SKM-1 treated with dmso at 0.1 percent for 144 hours (cell line): ENCODE results near the gene ARAP3.
"Not testable (repeated sequence)": the region's sequence is repeated elsewhere in the genome, so short reads cannot be mapped to it uniquely, and the experiment has no call there.

Experiments used
- DNase-seq: peaks from one replicate; lab custom pipeline; 2025; ENCODE audit not compliant: unreplicated experiment; lab: John Stamatoyannopoulos, UW

ARAP3 gene, protein sequence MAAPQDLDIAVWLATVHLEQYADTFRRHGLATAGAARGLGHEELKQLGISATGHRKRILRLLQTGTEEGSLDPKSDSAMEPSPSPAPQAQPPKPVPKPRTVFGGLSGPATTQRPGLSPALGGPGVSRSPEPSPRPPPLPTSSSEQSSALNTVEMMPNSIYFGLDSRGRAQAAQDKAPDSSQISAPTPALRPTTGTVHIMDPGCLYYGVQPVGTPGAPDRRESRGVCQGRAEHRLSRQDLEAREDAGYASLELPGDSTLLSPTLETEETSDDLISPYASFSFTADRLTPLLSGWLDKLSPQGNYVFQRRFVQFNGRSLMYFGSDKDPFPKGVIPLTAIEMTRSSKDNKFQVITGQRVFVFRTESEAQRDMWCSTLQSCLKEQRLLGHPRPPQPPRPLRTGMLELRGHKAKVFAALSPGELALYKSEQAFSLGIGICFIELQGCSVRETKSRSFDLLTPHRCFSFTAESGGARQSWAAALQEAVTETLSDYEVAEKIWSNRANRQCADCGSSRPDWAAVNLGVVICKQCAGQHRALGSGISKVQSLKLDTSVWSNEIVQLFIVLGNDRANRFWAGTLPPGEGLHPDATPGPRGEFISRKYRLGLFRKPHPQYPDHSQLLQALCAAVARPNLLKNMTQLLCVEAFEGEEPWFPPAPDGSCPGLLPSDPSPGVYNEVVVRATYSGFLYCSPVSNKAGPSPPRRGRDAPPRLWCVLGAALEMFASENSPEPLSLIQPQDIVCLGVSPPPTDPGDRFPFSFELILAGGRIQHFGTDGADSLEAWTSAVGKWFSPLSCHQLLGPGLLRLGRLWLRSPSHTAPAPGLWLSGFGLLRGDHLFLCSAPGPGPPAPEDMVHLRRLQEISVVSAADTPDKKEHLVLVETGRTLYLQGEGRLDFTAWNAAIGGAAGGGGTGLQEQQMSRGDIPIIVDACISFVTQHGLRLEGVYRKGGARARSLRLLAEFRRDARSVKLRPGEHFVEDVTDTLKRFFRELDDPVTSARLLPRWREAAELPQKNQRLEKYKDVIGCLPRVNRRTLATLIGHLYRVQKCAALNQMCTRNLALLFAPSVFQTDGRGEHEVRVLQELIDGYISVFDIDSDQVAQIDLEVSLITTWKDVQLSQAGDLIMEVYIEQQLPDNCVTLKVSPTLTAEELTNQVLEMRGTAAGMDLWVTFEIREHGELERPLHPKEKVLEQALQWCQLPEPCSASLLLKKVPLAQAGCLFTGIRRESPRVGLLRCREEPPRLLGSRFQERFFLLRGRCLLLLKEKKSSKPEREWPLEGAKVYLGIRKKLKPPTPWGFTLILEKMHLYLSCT (N-terminal part only)

DNA sequence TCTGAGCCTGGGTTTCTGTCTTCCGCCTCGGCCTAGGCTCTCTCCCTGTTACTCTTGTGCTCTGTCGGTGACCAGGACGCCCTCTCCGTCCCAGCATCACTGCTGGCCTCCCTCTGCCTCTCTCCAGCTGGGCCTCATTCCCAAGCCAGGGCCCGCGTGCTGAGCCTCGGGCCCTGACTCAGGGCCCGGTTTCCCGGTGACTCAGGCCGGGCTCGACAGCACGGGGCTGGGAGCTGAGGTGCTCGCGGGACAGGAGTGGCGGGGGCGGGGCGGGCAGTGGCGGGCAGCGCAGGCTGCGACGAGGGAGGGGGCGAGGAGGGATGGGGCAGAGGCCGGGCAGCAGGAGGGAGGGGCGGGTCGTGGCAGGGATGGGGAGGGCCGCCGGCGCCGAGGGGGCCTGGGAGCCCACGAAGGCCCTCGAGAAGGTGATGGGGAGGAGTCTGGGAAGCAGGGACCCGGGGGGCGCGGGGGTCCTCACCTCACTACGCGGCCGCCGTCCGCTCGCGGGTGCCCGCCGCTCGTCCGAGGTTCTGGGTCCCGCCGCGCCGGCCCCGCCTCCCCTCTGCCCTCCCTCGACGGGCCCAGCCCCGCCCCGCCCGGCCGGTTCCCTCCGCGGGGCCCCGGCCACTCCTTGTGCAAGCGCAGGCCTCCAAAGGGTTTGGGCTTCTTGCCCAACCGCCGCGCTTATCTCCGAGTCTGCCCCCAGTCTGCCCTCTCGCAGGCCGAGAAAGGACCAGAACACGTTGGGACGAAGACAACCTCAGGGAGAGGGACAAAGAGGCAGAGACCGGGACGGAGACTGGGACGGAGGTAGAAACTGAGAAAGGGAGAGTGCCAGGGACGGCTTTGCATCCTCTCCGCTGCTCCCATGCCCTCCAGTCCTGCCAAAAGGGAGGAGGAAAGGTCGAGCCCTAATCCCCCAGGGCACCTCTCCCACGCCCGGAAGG is at the start of gene ARAP3:
Gene ARAP3, minus strand, starts transcription at position 536 of the 947 bp plus-strand sequence. CDS start 1,744 bp downstream, outside the sequence.
- peak; percentile 91 for DNase-seq

DNA sequence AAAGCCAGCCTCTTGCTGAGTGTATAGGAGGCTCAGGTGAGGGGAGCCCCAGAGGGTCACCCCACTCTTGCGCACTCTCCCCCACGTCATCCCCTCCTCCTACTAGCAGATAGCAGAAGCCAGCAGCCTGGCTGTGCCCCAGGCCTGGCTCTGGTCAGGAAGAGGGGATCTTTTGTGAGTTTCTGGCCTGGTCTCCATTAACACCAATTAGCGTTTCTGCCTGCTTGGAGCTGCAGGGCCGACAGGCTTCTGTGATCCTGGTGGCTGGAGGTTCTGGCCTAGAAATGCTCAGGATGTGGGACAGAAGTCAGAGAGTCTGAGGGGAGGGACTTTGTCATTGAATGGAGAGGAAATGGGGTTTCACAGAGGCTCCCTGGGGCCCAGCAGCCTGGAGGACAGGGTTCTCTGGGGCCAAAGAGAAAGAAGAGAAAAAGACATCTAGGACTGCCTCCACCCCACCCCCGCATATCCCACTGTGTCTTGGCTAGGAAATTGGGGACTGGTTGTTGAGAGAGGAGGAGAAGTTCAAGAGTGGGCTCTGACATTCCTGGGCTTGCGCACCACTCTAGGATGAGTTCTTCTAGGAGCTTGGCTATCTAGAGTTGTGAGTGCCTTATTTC is 47.5 kb upstream of the ARAP3 start:
- DNase-seq = no peak

DNA sequence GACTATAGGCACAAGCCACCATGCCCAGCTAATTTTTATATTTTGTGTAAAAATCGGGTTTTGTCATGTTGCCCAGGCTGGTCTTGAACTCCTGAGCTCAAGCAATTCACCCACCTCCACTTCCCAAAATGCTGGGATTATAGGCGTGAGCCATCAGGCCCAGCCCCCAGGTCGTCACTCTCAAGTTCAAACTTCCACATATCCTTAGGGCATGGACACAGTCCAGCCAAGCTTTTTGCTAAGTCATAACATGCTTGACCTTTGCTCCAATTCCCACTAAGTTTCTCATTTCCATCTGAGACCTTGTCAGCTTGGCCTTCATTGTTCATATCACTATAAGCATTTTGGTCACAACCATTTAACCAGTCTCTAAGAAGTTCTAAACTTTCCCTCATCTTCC is 43.9 kb upstream of the ARAP3 start:
- no peak for DNase-seq

DNA sequence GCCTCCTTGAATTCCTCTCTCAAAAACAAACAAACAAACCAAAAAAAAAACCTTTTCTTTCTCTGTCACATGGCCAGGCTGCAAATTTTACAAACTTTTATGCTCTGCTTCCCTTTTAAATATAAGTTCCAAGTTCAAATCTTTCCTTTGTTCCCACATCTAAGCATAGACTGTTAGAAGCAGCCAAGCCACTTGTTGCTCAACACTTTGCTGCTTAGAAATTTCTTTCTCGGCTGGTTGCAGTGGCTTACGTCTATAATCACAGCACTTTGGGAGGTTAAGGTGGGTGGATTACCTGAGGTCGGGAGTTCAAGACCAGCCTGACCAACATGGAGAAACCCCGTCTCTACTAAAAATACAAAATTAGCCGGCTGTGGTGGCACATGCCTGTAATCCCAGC is 43.1 kb upstream of the ARAP3 start:
- DNase-seq = not testable (repeated sequence)

DNA sequence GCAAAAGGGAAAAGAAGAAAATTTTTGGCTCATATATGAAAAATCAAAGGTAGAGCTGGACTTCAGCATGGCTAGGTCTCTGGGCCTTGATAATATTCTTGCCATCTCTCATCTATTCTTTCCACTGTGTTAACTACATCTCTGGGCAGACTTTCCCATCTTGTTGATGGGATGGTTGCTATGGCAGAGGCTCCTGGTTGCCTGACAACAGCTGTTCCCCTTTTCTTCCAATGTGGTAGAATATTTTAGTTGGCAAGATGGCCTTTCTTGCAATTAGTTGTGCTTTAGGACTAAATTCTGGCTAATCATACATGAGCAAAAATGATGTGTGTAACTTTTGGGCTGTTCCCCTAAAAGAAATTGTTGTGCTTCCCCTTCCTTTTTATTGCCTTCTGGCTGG is 40.2 kb upstream of the ARAP3 start:
- no peak for DNase-seq

DNA sequence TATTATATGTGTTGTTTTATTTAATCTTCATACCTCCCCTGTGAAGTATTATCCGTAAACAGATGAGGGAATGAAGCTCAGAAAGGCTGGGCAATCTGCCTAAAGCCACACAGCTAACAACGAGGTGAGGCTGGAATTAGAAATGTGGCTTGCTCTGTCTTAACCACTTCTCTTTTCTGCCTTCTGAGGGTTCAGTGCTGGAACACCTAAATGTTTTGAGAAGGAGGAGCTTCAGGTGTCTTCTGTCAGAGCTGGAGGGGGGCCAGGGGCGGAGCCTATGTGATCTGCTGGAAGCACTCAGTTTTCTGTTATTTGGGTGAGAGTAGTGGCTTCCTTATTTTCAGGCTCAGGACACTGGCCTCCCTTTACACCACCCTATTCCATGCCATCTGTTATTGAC is 35.0 kb upstream of the ARAP3 start:
- DNase-seq = no peak

DNA sequence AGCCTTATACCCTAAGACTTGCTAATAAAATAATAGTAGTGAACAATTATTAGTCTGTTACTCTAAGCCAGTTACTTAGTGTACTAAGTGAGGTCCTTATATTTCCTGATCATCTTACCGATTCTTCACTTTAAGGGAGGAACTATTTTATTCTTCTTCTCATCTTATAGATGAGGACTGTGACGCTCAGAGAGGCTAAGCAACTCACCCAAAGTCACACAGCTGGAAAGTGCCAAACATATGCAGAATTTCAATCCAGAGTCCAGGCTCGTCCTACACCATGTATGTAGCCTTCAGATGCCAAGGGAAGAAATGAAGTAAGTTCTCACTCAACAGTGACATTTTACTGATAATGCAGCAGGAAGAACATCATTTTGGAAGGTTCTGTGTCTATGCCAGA is 34.4 kb upstream of the ARAP3 start:
- DNase-seq = no peak

DNA sequence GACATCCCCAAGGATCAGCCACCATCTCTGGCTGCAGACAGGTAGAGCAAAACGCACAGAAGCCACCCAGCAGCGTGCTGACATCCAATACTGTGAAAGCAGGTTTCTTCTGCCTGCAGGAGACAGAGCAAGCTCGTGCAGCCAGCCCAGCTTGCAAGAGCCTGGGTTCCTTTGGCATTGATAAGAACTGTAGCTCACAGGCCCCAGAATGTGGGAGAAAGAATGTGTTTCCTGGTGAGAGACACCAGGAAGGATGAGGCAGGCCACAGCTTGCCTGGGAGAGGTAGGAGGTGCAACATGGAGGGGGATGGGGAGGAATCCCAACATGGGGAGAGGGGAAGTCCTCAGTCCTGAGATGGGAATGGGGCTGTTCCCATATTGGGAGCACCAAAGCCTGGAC is 34.0 kb upstream of the ARAP3 start:
- no peak for DNase-seq

DNA sequence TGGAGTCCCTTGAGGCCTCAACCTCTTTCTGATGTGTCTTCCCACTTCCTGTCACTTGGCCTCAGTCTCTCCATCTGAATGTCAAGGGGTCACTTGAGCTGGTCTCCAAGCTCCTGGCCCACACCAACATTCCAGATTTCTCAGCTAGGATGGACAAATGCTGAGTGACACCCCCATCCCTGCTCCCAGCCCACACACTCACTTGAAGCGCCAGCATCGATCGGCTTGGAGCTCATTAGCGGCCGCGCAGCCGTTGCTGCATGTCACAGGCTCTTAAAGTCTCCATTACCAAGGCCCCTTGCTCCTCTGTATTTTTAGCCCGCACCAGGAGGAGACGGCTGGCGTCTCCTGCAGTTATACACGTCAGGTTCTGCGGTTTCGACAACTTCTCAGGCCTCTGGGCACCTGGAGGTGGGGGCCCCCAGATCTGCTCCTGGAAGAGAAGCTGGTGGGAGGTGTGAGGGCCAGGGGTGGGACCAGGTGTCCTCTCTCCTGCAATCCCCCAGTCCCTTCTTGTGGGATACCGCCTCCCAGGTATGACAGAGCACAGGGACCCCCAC is 33.4 kb upstream of the ARAP3 start:
- no peak for DNase-seq

DNA sequence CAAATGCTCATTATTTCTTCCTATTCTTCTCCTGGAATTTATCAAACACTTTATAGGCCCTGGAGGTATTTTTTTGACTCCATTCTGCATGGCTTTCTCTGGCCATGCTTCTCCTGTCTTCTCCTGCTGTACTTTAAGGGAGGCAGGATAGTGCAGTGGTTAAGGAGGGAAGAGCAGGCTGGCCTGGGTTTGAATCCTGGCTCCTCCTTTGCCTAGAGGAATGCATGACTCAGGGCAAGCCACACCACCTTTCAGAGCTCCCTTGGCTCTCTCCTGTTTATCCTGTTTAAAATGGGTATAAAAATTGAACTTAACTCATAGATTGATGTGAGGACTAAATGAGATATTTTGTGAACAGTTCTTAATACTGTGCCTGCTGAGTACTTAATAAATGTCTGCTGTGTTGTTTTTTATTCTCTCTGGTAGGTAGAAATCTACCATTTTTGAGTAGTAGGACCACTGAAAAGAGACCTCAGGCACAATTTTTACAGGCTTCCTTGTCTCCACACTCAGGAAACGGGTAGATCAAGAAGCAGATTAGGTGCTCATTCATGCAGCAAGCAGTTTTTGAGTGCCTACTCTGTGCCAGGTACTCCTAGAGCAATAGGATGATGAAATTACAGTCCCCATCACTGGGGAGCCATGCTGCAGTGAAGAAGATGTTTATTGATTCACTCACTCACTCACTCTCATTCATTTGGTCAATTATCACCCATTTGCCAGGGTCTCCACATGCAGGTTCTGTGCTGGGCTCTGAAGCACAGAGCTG is 32.7 kb upstream of the ARAP3 start:
- no peak for DNase-seq

DNA sequence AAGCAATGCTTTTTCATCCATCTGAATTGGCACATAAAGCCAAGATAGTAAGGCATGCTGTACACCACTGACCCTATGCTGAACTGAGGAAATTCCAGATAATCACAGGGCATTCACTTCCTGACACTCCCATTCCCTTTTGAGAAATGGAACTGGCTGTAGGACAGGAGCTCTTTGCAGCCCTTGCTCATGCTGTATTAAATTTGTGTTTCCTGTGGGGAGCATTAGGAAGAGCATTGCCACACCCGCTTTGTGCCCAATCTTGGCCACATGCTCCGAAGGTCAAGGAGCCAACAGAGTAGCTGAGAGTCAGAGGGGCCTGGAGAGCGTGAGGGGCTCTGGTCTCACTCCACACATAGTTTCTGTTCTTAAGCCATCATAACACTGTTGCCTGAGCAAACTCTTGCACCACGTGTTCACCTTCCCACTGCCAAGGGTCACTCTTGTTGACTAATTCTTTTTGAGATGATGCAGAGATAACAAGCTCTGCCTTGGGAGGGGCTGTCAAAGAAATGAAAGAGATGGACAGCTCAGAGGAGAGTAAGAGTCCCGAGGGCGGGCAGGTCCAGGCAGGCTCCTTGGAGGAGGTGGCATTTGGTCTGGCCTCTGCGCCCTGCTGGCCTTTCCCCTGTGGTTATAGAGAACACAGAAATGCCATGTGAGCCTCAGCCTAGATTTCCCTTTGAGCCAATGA is 31.7 kb upstream of the ARAP3 start:
- no peak for DNase-seq

DNA sequence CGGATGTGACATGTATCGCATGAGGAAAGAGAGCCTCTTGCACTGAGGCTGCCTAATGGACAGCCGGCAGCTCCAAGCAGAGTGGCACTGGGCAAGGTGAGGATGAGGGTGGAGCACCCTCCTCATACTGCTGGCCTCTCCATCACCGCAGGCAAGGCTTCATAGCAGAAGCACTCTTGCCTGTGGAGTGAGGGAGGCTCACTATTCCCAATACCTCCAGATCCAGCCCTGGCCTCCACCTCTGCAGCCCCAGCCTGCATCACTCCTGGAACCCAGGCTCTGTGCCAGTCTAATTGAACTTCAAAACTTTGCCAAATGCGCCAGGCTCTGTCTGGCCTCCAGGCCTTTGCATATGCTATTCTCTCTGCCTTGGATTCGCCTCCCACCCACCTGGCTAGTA is 29.7 kb upstream of the ARAP3 start:
- no peak for DNase-seq

DNA sequence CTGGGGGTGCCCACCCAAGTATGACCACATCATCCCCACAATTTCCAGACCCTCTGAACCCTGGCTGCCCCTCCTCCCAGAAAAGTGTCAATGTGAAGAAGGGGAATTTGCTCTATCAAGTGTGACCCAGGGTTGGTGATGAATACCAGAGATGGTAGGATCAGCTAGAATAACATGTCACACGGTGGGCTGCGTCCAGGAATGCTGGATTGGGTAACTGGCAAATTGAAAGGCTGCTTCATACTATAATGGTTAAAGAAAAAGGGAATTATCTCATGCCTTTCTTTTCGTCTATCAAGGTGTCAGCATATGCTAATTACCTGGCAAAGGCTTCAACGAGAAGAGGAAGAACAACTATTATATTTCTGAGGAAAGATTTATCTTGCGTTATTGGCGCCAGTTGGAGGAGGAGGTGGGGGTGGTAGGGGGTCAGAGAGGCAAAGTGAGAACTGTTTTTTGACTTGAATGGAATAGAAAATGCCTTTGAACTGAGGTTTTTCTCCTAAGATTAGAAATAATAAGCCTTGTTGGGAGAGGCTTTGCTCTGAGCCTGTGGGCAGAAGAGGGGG is 27.8 kb upstream of the ARAP3 start:
- DNase-seq = no peak

DNA sequence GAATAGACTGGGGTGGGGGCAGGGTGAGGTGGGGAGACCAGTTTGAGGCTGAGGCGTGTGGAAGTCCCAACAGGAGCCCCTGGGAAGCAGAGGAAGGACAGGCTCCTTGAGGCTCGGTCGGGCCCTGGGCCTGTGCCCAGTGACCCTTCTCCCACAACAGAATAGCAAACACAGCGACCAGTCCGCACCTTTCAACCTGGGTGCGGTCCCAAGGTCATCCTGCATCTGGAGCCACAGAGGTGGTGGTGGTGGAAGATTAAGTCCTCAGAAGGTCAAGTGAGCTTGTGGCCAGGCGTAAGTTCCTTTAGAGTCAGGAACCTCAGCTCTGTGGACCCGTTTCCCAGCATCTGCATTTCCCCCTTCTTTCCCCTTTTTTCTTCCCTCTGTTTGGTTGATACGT is 26.0 kb upstream of the ARAP3 start:
- no peak for DNase-seq

DNA sequence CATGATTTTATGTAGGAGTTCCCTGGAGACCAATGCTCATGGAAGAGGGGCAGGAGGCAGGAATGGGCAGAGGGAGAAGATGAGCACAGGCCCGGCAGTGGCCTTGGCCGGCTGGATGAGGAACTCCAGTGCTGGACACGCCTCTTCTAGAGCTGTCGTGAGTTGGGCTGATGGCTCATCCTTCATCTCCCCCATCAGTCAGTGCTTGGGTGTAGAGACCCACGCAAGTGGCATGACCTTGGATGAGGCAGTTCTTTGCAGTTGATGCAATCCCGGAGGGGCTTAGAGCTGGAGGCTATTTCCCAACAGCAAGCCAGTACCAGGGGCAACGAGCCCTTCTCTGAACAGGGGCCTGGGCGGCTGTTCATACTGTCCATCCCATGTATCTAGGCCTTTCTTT is 25.5 kb upstream of the ARAP3 start:
- no peak for DNase-seq

DNA sequence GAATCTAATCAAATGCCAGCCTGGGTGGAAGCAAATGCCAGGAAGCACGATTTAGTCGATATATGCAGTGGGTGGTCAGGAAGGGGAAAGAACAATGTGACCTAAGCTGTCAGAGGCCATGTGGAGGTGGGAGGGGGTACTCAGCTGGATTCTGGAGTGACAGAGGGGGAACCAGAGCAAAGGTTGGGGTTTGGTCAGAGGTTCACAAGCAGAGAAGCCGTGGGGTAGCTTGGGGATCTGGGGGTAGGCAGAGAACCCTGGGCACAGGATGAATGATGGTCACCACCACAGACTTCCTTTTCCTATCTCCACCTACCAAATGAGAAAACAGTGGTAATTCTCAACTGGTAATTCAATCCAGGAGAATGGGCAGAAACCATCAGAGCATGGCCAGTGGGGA is 24.1 kb upstream of the ARAP3 start:
- no peak for DNase-seq

DNA sequence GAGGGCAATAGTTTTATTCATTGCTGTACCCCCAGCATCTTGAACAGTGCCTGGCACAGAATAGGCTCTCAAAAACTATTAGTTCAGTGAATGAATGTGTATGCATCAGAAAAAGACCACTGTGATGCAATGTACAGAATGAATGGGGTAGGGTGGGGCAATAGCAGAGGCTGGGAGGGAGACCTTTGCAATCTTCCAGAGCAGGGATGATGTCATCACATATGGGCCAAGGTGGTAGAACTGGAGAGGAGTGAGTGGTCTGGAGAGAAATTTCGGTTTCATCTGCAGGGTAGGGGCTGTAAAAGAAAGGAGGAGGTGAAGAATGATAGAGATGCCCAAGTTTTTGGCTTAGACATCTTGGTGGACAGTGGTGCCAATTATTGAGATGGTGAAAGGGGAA is 23.4 kb upstream of the ARAP3 start:
- no peak for DNase-seq

DNA sequence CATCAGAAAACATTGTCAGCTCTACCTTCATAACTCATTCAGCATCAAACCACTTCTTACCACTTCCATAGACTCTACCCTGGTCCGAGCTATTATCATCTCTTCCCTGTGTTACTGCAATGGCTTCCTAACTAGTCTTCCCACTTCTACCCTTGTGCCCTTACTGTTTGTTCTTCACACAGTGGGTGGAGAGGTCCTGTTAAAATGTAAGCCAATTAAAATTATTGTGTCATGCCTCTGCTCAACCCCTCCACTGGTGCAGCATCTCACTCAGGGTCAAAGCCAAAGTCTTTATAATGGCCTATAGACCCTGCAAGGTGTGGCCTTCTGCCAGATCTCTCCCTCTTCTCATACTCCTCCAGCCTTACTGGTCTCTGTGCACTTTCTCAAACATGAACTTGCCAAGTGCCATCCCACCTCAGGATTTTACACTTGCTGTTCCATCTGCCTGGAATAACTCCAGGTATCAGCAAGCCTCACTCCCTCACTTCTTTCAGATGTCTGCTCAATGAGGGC is 22.8 kb upstream of the ARAP3 start:
- no peak for DNase-seq
